UCSD-AML1 (cell line): ENCODE data around the gene HOXD4.

Experiments used
- DNase-seq: peaks from one replicate; lab custom pipeline; 2025; ENCODE audit not compliant: unreplicated experiment; lab: John Stamatoyannopoulos, UW

HOXD4 gene

GRCh38 chr2:176187899-176188773 lies 36.8 kb downstream of the HOXD4 start, which contains the start of gene HOXD1:
TSS of gene HOXD1 (plus strand) at chr2:176188668. CDS start at chr2:176188802, 134 bp downstream.
- DNase-seq = no peak

- DNase-seq = no peak
Measured at GRCh38 chr2:176188774-176189680, 37.7 kb downstream of the HOXD4 start.

- no peak for DNase-seq
Measured at GRCh38 chr2:176189681-176190641, 38.6 kb downstream of the HOXD4 start.

- no peak for DNase-seq
Measured at GRCh38 chr2:176192351-176192750, 41.0 kb downstream of the HOXD4 start.

- no peak for DNase-seq
Measured at GRCh38 chr2:176193048-176193447, 41.7 kb downstream of the HOXD4 start.

GRCh38 chr2:176199902-176200301 lies 48.6 kb downstream of the HOXD4 start:
- DNase-seq = no peak

GRCh38 chr2:176200971-176201370 lies 49.6 kb downstream of the HOXD4 start:
- no peak for DNase-seq

GRCh38 chr2:176202491-176202890 lies 51.1 kb downstream of the HOXD4 start:
- no peak for DNase-seq
